Stimulated activated CD4-positive, alpha-beta T cell treated with anti-CD3 and anti-CD28 coated beads, Interleukin-4, amount 100 ng/mL, for 1 hour (primary cell): ENCODE data around the gene ATPAF2.

Experiments used
- DNase-seq: peaks from one replicate; pipeline ENCODE4 v3.0.0-alpha.2; 2020

ATPAF2 gene

GRCh38 chr17:18038861-18039534, at the start of gene ATPAF2, which contains the start of gene GID4:
Gene ATPAF2, minus strand, starts transcription at chr17:18039168. Its CDS starts 155 bp downstream, at chr17:18039013.
Gene GID4, plus strand, starts transcription at chr17:18039408. Its CDS starts 57 bp downstream, at chr17:18039465.
- DNase-seq, result peak; percentile 100

- DNase-seq, result peak; percentile 89
Measured at GRCh38 chr17:18087610-18088491, 48.9 kb upstream of the ATPAF2 start, which contains the start of gene DRG2. Gene DRG2, plus strand, starts transcription at chr17:18087948. Its CDS starts 76 bp downstream, at chr17:18088024.

DNA sequence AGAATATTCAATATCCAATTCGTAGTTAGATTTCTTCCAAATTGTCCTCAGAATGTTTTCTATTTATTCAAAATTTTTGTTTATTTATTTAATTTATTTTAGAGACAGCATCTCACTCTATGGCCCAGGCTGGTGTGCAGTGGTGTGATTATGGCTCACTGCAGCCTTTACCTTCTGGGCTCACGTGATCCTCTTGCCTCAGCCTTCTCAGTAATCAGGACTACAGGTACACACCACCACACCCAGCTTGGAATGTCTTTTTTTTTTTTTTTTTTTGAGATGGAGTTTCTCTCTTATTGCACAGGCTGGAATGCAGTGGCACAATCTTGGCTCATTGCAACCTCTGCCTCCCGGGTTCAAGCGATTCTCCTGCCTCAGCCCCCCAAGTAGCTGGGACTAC, 45.3 kb upstream of the ATPAF2 start:
- DNase-seq, result no peak

- no peak for DNase-seq
Measured at GRCh38 chr17:18079543-18079942, 40.6 kb upstream of the ATPAF2 start.

- DNase-seq, result no peak
Measured at GRCh38 chr17:18076936-18077335, 38.0 kb upstream of the ATPAF2 start.

DNA sequence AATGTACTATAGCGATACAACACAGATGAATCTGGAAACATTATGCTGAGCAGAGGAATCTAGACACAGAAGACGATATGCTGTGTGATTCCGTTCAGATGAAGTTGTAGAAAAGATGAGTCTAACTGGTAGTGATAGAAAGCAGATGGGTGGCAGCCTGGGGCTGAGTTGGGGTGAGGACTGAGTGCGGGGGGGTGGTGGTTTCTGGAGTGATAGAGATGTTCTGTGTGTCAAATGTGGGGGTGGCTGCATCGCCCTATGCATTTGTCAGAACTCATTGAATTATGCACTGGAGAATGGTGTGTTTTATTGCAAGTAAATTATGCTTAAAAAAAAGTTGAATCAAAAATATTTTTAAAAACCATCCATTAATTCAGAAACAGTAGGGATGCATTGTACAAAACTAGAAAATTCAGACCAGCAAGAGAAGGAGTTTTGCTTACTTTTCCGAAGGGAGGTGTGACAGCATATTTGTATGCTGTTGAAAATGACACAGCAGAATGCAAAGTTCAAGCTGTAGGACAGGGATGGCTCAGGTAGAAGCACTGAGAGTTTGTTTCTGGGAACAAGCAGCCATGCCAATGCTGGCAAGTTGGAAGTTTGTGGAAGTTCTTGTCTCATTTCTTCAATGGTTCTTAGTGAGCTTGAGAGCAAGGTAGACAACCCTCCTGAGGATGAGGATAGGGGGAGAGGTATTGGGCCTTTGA, 35.8 kb upstream of the ATPAF2 start:
- no peak for DNase-seq

DNA sequence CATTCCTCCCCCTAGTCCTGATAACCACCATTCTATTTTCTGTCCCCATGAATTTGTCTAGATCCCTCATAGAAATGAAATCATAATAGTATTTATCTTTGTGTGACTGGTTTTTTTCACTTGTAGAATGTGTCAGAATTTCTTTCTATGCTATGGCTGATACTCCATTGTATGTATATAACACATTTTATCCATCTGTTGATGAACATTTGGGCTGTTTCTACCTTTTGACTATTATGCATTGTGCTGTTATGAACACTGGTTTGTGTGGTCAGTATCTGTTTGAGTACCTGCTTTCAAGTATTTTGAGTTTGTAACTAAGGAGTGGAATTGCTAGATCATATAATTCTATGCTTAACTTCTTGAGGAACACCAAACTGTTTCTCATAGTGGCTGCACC, 32.8 kb upstream of the ATPAF2 start:
- DNase-seq, result no peak

- no peak for DNase-seq
Measured at GRCh38 chr17:18070861-18071340, 31.9 kb upstream of the ATPAF2 start.

- DNase-seq, result no peak
Measured at GRCh38 chr17:18069101-18069500, 30.1 kb upstream of the ATPAF2 start.

GRCh38 chr17:18066866-18067265, 27.9 kb upstream of the ATPAF2 start:
- no peak for DNase-seq

GRCh38 chr17:18065546-18065945, 26.6 kb upstream of the ATPAF2 start:
- DNase-seq, result no peak

GRCh38 chr17:18064053-18064452, 25.1 kb upstream of the ATPAF2 start:
- no peak for DNase-seq

GRCh38 chr17:18059283-18059682, 20.3 kb upstream of the ATPAF2 start:
- no peak for DNase-seq

- no peak for DNase-seq
Measured at GRCh38 chr17:18056214-18056613, 17.2 kb upstream of the ATPAF2 start.

GRCh38 chr17:18055597-18055996, 16.6 kb upstream of the ATPAF2 start:
- no peak for DNase-seq

- DNase-seq, result no peak
Measured at GRCh38 chr17:18045691-18046350, 6.9 kb upstream of the ATPAF2 start.

- no peak for DNase-seq
Measured at GRCh38 chr17:18044609-18045008, 5.6 kb upstream of the ATPAF2 start.

GRCh38 chr17:18043491-18043890, 4.5 kb upstream of the ATPAF2 start:
- no peak for DNase-seq

DNA sequence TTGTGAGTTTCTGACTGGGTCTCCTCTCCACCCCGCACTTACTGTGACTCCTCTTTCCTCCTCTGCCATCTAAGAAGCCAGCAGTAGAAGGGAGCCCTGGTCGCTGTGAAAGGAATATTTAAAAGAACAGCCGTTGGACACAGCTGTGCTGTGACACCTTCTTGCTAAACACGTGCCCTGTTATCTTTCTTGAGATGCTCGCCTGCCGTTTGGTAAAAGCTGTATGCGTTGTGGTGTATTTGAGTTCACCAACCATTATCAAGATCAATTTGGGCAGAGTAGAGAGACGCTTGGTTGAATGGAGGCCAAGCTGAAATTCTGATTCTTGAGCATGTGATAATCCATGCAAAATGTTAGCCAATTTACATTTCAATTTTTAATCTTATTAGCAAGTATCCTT, 4.0 kb upstream of the ATPAF2 start:
- no peak for DNase-seq

DNA sequence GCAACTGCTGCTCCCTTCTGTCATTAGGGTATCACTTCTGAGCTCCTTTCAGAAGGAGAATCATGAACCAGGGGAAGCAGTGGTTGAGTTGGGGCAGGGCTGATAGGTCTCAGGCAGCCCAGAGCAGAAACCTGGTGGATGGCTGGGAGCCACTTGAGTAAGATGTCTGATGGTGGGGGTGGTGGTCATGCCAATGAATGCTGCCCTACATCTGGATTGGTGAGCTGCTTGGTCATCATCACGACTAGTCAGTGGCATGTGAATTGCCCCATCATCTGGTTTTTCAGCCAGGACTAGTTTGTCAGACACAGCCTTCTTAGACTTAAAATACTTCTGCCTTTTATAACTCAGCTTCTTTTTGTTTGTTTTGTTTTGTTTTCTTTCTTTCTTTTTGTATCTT, 2.8 kb upstream of the ATPAF2 start:
- no peak for DNase-seq

GRCh38 chr17:18040261-18040858, 1.4 kb upstream of the ATPAF2 start:
- no peak for DNase-seq
